HUES64 (cell line): ENCODE measurements around the gene CD44.

Experiments
- H3K27ac ChIP-seq: 2 replicates; pipeline ENCODE4 v1.7.0; 2013; ENCODE audit warnings: low read depth, low read length, inconsistent platforms
- H3K27me3 ChIP-seq: 2 replicates; pipeline ENCODE4 v1.6.1; 2013; ENCODE audit warnings: mild to moderate bottlenecking, low read length; ENCODE audit not compliant: insufficient read depth
- H3K36me3 ChIP-seq: 2 replicates; pipeline ENCODE4 v1.6.1; 2013; ENCODE audit warnings: mild to moderate bottlenecking, low read length; ENCODE audit not compliant: insufficient read depth
- H3K4me1 ChIP-seq: 2 replicates; pipeline ENCODE4 v1.6.1; 2013; ENCODE audit warnings: mild to moderate bottlenecking, low read length, moderate library complexity; ENCODE audit not compliant: insufficient read depth
- H3K4me3 ChIP-seq: 2 replicates; pipeline ENCODE4 v1.5.1; 2013; ENCODE audit warnings: mild to moderate bottlenecking, low read length, moderate library complexity
- H3K9ac ChIP-seq: 2 replicates; pipeline ENCODE4 v1.6.1; 2013; ENCODE audit warnings: mild to moderate bottlenecking, low read depth, low read length
- H3K9me3 ChIP-seq: 2 replicates; pipeline ENCODE4 v1.6.1; 2013; ENCODE audit warnings: low read depth, low read length; ENCODE audit not compliant: insufficient read depth
- WGBS: fragments of 150-250, 120-280 bp; methylation state at CpG from one replicate; pipeline ENCODE4 v1.1.7; 2013; ENCODE audit warnings: missing lambda C conversion rate; 5-methylcytosine and 5-hydroxymethylcytosine counted together

Gene CD44

GRCh38 chr11:35255514-35255913 is 116.5 kb downstream of the CD44 start:
- H3K27me3 ChIP-seq, result no peaks in the 10 kb centered on the region
- no peak overlapping the region for H3K27ac ChIP-seq
- no peaks in the 10 kb centered on the region for H3K9me3 ChIP-seq
- no peak overlapping the region for H3K9ac ChIP-seq
- H3K36me3 ChIP-seq, result no peaks in the 10 kb centered on the region
- 96% methylated on average over 2 of the region's 2 CpGs for WGBS
- H3K4me3 ChIP-seq, result no peak overlapping the region
- H3K4me1 ChIP-seq, result no peaks in the 10 kb centered on the region

GRCh38 chr11:35256296-35256695 is 117.3 kb downstream of the CD44 start:
- Histone ChIP-seq H3K9me3 (no peaks in the 10 kb centered on the region), H3K36me3 (no peaks in the 10 kb centered on the region), H3K4me1 (no peaks in the 10 kb centered on the region), H3K27ac (no peak overlapping the region), H3K4me3 (no peak overlapping the region), H3K27me3 (no peaks in the 10 kb centered on the region), H3K9ac (no peak overlapping the region)

- WGBS, result 100% methylated on average over 2 of the region's 2 CpGs
These were observed 118.3 kb downstream of the CD44 start for GRCh38 chr11:35257281-35257680.

GRCh38 chr11:35259529-35259928 is 120.6 kb downstream of the CD44 start:
- H3K36me3 ChIP-seq, result no peaks in the 10 kb centered on the region
- H3K9ac ChIP-seq, result no peak overlapping the region
- H3K27ac ChIP-seq, result no peak overlapping the region
- WGBS, result 88% methylated on average over 1 of the region's 2 CpGs
- no peaks in the 10 kb centered on the region for H3K4me1 ChIP-seq
- no peaks in the 10 kb centered on the region for H3K27me3 ChIP-seq
- H3K4me3 ChIP-seq, result no peak overlapping the region
- no peaks in the 10 kb centered on the region for H3K9me3 ChIP-seq

More at GRCh38 chr11:35257281-35257680, 118.3 kb downstream of the CD44 start:
- no peak overlapping the region for H3K9ac ChIP-seq
- no peak overlapping the region for H3K4me3 ChIP-seq
- no peaks in the 10 kb centered on the region for H3K9me3 ChIP-seq
- no peaks in the 10 kb centered on the region for H3K36me3 ChIP-seq
- no peaks in the 10 kb centered on the region for H3K27me3 ChIP-seq
- H3K4me1 ChIP-seq, result no peaks in the 10 kb centered on the region
- no peak overlapping the region for H3K27ac ChIP-seq

GRCh38 chr11:35260342-35260985 is 121.5 kb downstream of the CD44 start:
- Histone ChIP-seq H3K27me3 (no peaks in the 10 kb centered on the region), H3K27ac (no peak overlapping the region), H3K4me3 (no peak overlapping the region), H3K9ac (no peak overlapping the region), H3K4me1 (no peaks in the 10 kb centered on the region), H3K36me3 (no peaks in the 10 kb centered on the region), H3K9me3 (no peaks in the 10 kb centered on the region)
- WGBS, result 92% methylated on average over 9 of the region's 10 CpGs

- H3K4me1 ChIP-seq, result no peaks in the 10 kb centered on the region
- no peaks in the 10 kb centered on the region for H3K36me3 ChIP-seq
- H3K9ac ChIP-seq, result no peak overlapping the region
- no peaks in the 10 kb centered on the region for H3K9me3 ChIP-seq
- no peak overlapping the region for H3K27ac ChIP-seq
- WGBS, result 86% methylated on average over 1 of the region's 1 CpG
- H3K27me3 ChIP-seq, result no peaks in the 10 kb centered on the region
- no peak overlapping the region for H3K4me3 ChIP-seq
These were observed 122.2 kb downstream of the CD44 start for GRCh38 chr11:35261197-35261596.

GRCh38 chr11:35262056-35262455 is 123.1 kb downstream of the CD44 start:
- Histone ChIP-seq H3K27ac (no peak overlapping the region), H3K27me3 (no peaks in the 10 kb centered on the region), H3K9me3 (no peaks in the 10 kb centered on the region), H3K4me1 (no peaks in the 10 kb centered on the region), H3K9ac (no peak overlapping the region), H3K4me3 (no peak overlapping the region), H3K36me3 (no peaks in the 10 kb centered on the region)
- WGBS, result 98% methylated on average over 2 of the region's 3 CpGs

GRCh38 chr11:35262735-35263134 is 123.8 kb downstream of the CD44 start:
- Histone ChIP-seq H3K36me3 (no peaks in the 10 kb centered on the region), H3K27me3 (no peaks in the 10 kb centered on the region), H3K4me1 (no peaks in the 10 kb centered on the region), H3K4me3 (no peak overlapping the region), H3K9me3 (no peaks in the 10 kb centered on the region), H3K27ac (no peak overlapping the region), H3K9ac (no peak overlapping the region)

GRCh38 chr11:35265755-35266454 is 126.9 kb downstream of the CD44 start:
- 86% methylated on average over 3 of the region's 3 CpGs for whole genome bisulfite sequencing
- Histone ChIP-seq H3K36me3 (no peaks in the 10 kb centered on the region), H3K27me3 (no peaks in the 10 kb centered on the region)

GRCh38 chr11:35267504-35267903 is 128.5 kb downstream of the CD44 start:
- Histone ChIP-seq H3K27ac (no peak overlapping the region), H3K9ac (no peak overlapping the region)
- WGBS, result 94% methylated on average over 2 of the region's 2 CpGs

More at GRCh38 chr11:35265755-35266454, 126.9 kb downstream of the CD44 start:
- H3K9ac ChIP-seq, result no peak overlapping the region
- H3K4me3 ChIP-seq, result no peak overlapping the region
- no peaks in the 10 kb centered on the region for H3K9me3 ChIP-seq
- no peaks in the 10 kb centered on the region for H3K4me1 ChIP-seq
- H3K27ac ChIP-seq, result no peak overlapping the region

GRCh38 chr11:35270342-35270741 is 131.4 kb downstream of the CD44 start:
- 0 out of 2 replicates have a peak, but pooled peaks cover 4% of the 10 kb centered on the region for H3K4me1 ChIP-seq
- no peak overlapping the region for H3K9ac ChIP-seq
- H3K36me3 ChIP-seq, result no peaks in the 10 kb centered on the region
- H3K27ac ChIP-seq, result no peak overlapping the region
- no peak overlapping the region for H3K4me3 ChIP-seq
- no peaks in the 10 kb centered on the region for H3K27me3 ChIP-seq
- no CpG with 5 or more reads among the region's 1 CpG for WGBS
- no peaks in the 10 kb centered on the region for H3K9me3 ChIP-seq

More at GRCh38 chr11:35267504-35267903, 128.5 kb downstream of the CD44 start:
- H3K36me3 ChIP-seq, result no peaks in the 10 kb centered on the region
- H3K4me3 ChIP-seq, result no peak overlapping the region
- H3K27me3 ChIP-seq, result no peaks in the 10 kb centered on the region
- H3K9me3 ChIP-seq, result no peaks in the 10 kb centered on the region
- H3K4me1 ChIP-seq, result no peaks in the 10 kb centered on the region
